ENCODE measurements around the gene NFASC. TPM values are rescaled to one million over a fixed set of nuclear protein-coding genes. Genes with fewer than 3 reads are reported as not detected.

Gene NFASC
- total RNA-seq, 2 experiments from 2014 or later = not detected

- DNase-seq (no peak), ATAC-seq (ENCODE audit: poor library complexity) (no peak)
- Histone ChIP-seq H3K27me3 (ENCODE audit: control insufficient read depth in 1 of 2, insufficient read depth in 2 of 2, low read length in 2 of 2) (peaks cover 21 to 27% of the 10 kb centered on the region in 2 experiments), H3K4me1 (ENCODE audit: insufficient read depth, low read length) (no peaks in the 10 kb centered on the region), H3K4me3 (ENCODE audit: low read length) (no peak overlapping the region), H3K36me3 (ENCODE audit: insufficient read depth, low read length) (no peaks in the 10 kb centered on the region), H3K9me3 (ENCODE audit: control insufficient read depth in 1 of 2, insufficient read depth in 1 of 2, low read length in 2 of 2) (peaks cover 0 to 10% of the 10 kb centered on the region in 2 experiments), H3K27ac (ENCODE audit: low read depth in 1 of 2, low read length in 2 of 2) (no peak overlapping the region)
- H3K27me3 Mint-ChIP-seq = peaks cover 84% of the 10 kb centered on the region
- POLR2A ChIA-PET = no interaction called here
- no peak overlapping the region for H3K4me3 Mint-ChIP-seq
- CTCF ChIA-PET = no interaction called here
- H3K4me1 Mint-ChIP-seq (ENCODE audit: low read depth) = no peaks in the 10 kb centered on the region
- no peak overlapping the region for H3K27ac Mint-ChIP-seq
- no peaks in the 10 kb centered on the region for H3K9me3 Mint-ChIP-seq
- intact Hi-C loops (cut with DNase I, micrococcal nuclease) = no loop called here
- no peaks in the 10 kb centered on the region for H3K36me3 Mint-ChIP-seq (ENCODE audit: low read depth)
- no peak for TF ChIP-seq CTCF (IDR thresholded peaks at IDR 0.05)
Observed at GRCh38 chr1:204834752-204835151, 35.9 kb upstream of the NFASC start.

DNA sequence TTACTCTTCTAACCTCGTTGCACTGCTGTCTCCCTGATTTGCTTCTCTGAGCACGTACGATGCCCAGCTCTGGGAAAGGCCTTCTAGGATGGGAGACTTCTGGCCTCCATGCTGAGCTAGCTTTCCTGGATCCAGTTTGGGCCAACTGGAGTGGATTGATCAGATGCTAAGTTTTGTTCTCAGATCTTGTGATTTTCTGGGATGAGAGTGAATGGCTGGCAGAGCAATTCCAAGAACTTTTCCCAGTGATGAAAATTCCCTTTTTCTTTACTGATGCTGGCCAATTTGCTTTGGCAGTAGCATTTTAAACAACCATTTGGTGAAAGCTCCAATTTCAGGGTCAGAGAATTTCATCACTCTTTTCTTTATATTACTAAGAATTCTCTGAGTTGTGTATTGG, 34.9 kb upstream of the NFASC start:
- Mint-ChIP-seq H3K27ac (no peak overlapping the region), H3K27me3 (peaks cover 84% of the 10 kb centered on the region), H3K4me1 (ENCODE audit: low read depth) (no peaks in the 10 kb centered on the region), H3K9me3 (no peaks in the 10 kb centered on the region), H3K36me3 (ENCODE audit: low read depth) (no peaks in the 10 kb centered on the region), H3K4me3 (no peak overlapping the region)
- Histone ChIP-seq H3K4me1 (ENCODE audit: insufficient read depth, low read length) (no peaks in the 10 kb centered on the region), H3K9me3 (ENCODE audit: control insufficient read depth in 1 of 2, insufficient read depth in 1 of 2, low read length in 2 of 2) (peaks cover 0 to 6% of the 10 kb centered on the region in 2 experiments), H3K27me3 (ENCODE audit: control insufficient read depth in 1 of 2, insufficient read depth in 2 of 2, low read length in 2 of 2) (peaks cover 12 to 24% of the 10 kb centered on the region in 2 experiments), H3K27ac (ENCODE audit: low read depth in 1 of 2, low read length in 2 of 2) (no peak overlapping the region), H3K4me3 (ENCODE audit: low read length) (no peak overlapping the region), H3K36me3 (ENCODE audit: insufficient read depth, low read length) (no peaks in the 10 kb centered on the region)
- ChIA-PET POLR2A (no interaction called here), CTCF (interaction anchor here (3.0 kb wide), 1 partner anchor 29 kb away, joined by 8 read pairs; no protein-coding TSS in a partner anchor)
- TF ChIP-seq CTCF (IDR thresholded peaks at IDR 0.05) = no peak
- ATAC-seq (ENCODE audit: poor library complexity) (no peak), DNase-seq (no peak)
- intact Hi-C loops (cut with DNase I, micrococcal nuclease) = no loop called here

DNA sequence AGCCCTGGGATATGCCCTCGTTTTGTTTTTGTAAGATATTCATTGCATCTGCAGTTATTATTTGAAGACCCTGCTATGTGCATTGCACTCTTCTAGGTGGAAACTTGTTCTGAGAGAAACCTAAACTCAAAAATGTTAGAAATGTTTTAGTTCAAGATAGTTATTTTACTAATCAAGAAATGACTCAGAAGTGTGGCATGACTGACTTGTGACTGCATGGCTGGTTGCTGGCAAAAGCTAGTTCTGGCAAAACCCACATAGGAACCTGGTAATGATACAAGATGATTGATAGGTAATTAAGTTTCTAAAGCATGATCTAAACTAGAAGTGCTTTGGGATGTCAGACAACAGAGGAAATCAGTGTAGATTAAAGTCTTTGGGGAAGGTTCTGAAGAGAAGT, 33.8 kb upstream of the NFASC start:
- Histone ChIP-seq H3K9me3 (ENCODE audit: control insufficient read depth in 1 of 2, insufficient read depth in 1 of 2, low read length in 2 of 2) (peaks cover 0 to 6% of the 10 kb centered on the region in 2 experiments), H3K4me3 (ENCODE audit: low read length) (no peak overlapping the region), H3K36me3 (ENCODE audit: insufficient read depth, low read length) (no peaks in the 10 kb centered on the region), H3K4me1 (ENCODE audit: insufficient read depth, low read length) (no peaks in the 10 kb centered on the region), H3K27me3 (ENCODE audit: control insufficient read depth in 1 of 2, insufficient read depth in 2 of 2, low read length in 2 of 2) (peaks cover 5 to 18% of the 10 kb centered on the region in 2 experiments), H3K27ac (ENCODE audit: low read depth in 1 of 2, low read length in 2 of 2) (no peak overlapping the region)
- ChIA-PET POLR2A (no interaction called here), CTCF (interaction anchor here (3.0 kb wide), 1 partner anchor 30 kb away, joined by 8 read pairs; no protein-coding TSS in a partner anchor)
- DNase-seq = no peak
- intact Hi-C loops (cut with DNase I, micrococcal nuclease) = no loop called here
- no peaks in the 10 kb centered on the region for H3K9me3 Mint-ChIP-seq
- TF ChIP-seq CTCF (IDR thresholded peaks at IDR 0.05) = no peak
- no peak overlapping the region for H3K4me3 Mint-ChIP-seq
- no peak overlapping the region for H3K27ac Mint-ChIP-seq
- no peak for ATAC-seq (ENCODE audit: poor library complexity)
- H3K27me3 Mint-ChIP-seq = peaks cover 77% of the 10 kb centered on the region
- no peaks in the 10 kb centered on the region for H3K4me1 Mint-ChIP-seq (ENCODE audit: low read depth)
- H3K36me3 Mint-ChIP-seq (ENCODE audit: low read depth) = no peaks in the 10 kb centered on the region
